GM12892 (cell line): ENCODE measurements around the gene CBX4.

Experiments used
- POLR2A ChIP-seq: IDR thresholded peaks from 2 replicates; pipeline ENCODE4 v1.6.1; 2011; ENCODE audit warnings: low read depth, low read length, control low read depth
- POLR2AphosphoS5 ChIP-seq: IDR thresholded peaks from 2 replicates; pipeline ENCODE4 v1.6.1; 2011; ENCODE audit warnings: low read depth, low read length, control low read depth

DNA sequence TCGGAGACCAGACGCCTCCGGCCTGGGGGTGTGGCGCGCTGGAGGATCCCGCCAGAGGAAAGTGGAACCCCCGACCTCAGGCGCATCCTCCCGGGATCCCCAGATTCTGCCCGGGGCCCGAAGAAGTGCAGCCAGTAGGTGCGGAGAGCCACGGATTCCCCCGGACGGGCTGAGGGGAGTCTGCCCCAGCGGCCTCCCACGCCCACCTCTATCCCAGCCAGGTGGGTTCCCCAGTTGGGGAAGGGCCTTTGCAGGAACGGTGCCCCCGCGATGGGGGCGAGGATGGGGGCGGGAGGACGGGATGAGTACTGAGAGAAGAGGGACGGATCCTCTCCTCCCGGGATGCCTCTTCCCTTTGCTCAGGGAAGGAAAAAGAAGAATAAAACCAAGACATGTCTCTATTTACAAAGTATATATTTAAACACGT is 47.5 kb downstream of the CBX4 start:
- TF ChIP-seq POLR2A: no peak
- TF ChIP-seq POLR2AphosphoS5: no peak
